Measurements from ENCODE around the gene TMEM237.

The TMEM237 gene

GRCh38 chr2:201642086-201642578 is 1.2 kb downstream of the TMEM237 start:
- no peak for DNase-seq (ENCODE audit: low spot score)

GRCh38 chr2:201639205-201639604 is 4.1 kb downstream of the TMEM237 start:
- no peak for DNase-seq (ENCODE audit: low spot score)

- no peak for DNase-seq (ENCODE audit: low spot score)
Measured at GRCh38 chr2:201638326-201638725, 5.0 kb downstream of the TMEM237 start.

- DNase-seq (ENCODE audit: low spot score), result no peak
Measured at GRCh38 chr2:201633661-201634249, 9.5 kb downstream of the TMEM237 start.

GRCh38 chr2:201631041-201631440 is 12.3 kb downstream of the TMEM237 start:
- no peak for DNase-seq (ENCODE audit: low spot score)

GRCh38 chr2:201630577-201630976 is 12.7 kb downstream of the TMEM237 start:
- DNase-seq (ENCODE audit: low spot score), result no peak

- DNase-seq (ENCODE audit: low spot score), result no peak
Measured at GRCh38 chr2:201628545-201628944, 14.8 kb downstream of the TMEM237 start.

- DNase-seq (ENCODE audit: low spot score), result no peak
Measured at GRCh38 chr2:201622306-201622970, 20.9 kb downstream of the TMEM237 start.

GRCh38 chr2:201621293-201621999 is 21.9 kb downstream of the TMEM237 start:
- no peak for DNase-seq (ENCODE audit: low spot score)

DNA sequence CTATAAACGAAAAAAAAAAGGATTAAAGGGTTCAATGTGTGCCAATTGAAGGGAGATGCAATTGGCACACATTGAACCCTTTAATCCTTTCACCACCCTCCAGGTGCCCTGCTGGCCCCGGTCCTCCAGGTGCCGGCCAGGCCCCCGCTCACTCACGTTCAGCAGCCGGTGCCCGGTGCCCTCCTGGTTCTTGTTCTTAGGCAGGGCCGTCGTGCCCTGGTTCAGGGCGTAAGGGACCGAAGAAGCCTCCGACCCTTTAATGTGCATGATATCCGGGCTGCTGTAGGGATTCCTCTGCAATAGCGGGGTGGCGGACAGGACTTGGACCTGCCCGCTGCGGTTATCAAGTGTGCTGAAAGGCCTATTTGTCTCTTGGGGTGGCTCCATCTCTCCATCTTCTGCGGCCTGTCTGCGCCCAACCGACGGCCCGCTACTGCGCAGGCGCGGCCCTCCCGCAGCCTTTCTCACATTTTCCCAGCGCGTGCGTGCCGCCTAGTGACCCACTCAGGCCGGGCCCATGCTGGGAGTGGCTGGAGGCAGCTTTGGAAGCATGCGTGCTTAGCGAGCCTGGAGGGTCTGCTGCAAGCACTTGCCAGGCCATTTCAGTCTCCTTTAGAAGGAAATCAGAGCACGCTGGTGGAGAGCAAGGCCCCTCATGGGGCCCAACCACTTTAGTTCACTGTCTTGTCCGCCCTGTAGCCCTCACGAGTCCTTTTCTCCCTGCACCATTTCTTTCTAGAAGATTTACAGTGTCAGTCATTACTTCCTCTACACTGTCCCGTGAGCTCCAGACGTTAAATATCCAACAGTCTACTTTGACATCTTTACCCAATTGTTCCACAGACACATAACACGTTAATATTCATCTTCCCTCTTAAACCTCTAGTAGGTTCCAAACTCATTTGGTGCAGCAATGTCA is 24.3 kb downstream of the TMEM237 start:
- DNase-seq (ENCODE audit: low spot score), result no peak

- no peak for DNase-seq (ENCODE audit: low spot score)
Measured at GRCh38 chr2:201608021-201608420, 35.3 kb downstream of the TMEM237 start.

GRCh38 chr2:201607568-201607967 is 35.7 kb downstream of the TMEM237 start:
- no peak for DNase-seq (ENCODE audit: low spot score)

- DNase-seq (ENCODE audit: low spot score), result no peak
Measured at GRCh38 chr2:201600906-201601305, 42.4 kb downstream of the TMEM237 start.

DNA sequence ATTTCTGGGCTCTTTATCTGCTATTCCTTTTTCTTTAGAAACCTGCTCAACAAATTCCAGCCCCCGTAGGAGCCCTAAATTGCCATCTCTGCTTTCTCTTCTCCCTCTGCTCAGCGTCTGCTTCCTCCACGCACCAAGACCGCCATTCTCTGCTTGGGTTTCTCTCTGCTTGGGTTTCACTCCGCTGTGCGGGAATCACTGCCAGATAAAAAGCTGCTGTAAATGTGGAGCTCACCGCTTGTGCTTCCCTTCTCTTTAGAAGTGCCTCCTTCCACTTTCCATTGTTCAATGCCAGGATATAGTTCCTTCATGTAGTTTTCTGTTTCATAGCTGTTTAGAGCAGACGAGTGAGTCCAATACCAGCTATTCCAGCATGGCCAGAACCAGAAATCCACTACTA is 45.9 kb downstream of the TMEM237 start:
- no peak for DNase-seq (ENCODE audit: low spot score)

DNA sequence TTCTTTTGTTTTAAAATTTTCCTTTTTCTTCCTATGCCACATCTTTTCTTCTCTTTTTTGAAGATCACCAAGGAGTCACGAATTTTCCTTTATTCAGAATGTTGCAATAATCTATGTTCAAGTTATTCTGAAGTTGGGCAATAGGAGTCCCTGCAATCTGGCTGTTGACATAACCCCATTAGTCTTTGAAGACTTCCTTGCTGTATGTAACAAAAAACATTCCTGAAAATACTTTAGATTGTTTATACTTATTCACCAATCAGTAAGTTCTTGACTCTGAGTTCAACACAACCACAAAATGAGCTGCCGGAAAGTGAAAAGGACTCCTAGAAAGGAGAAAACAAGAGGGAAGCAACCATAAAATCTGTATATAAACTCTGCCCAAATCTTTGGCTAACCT is 62.8 kb downstream of the TMEM237 start:
- DNase-seq (ENCODE audit: low spot score), result no peak

GRCh38 chr2:201579536-201579935 is 63.8 kb downstream of the TMEM237 start:
- no peak for DNase-seq (ENCODE audit: low spot score)

- no peak for DNase-seq (ENCODE audit: low spot score)
Measured at GRCh38 chr2:201575971-201576370, 67.3 kb downstream of the TMEM237 start.

DNA sequence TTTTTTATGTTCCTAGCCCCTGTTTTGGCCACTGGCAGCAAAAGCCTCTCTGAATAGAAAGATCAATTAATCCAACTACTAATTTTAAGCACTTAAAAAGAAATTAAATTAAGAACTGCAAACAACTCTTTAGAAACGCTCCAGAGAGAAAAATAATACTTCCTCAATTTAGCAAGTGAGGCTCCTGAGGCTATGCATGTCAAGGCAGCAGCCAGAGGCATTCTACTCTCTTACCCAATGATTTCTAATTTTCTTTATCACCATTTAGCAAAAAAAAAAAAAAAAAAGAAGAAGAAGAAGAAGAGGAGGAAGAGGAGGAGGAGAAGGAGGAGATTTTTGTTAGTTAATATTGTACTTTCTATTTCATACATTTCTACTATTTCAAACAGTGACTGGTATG is 68.5 kb downstream of the TMEM237 start:
- no peak for DNase-seq (ENCODE audit: low spot score)

GRCh38 chr2:201572846-201573508 is 70.3 kb downstream of the TMEM237 start:
- DNase-seq (ENCODE audit: low spot score), result no peak

Data from CD4-positive, alpha-beta T cell treated with Interleukin-15 for 4 hours (primary cell).